H9 (cell line): ENCODE results near the gene FHIT. TPM values are rescaled to one million over a fixed set of nuclear protein-coding genes. Genes with fewer than 3 reads are reported as not detected.

Source experiments
- DNase-seq: peaks from one replicate; pipeline ENCODE4 v3.0.0-alpha.2; 2017
- H2AFZ ChIP-seq: one replicate; pipeline ENCODE4 v1.6.1; 2013; ENCODE audit warnings: mild to moderate bottlenecking, low read length, control low read depth, moderate library complexity
- H2AK5ac ChIP-seq: 2 replicates; pipeline ENCODE4 v1.6.1; 2013; ENCODE audit warnings: low read length, control low read depth, mixed read lengths; ENCODE audit not compliant: insufficient read length
- H2BK120ac ChIP-seq: one replicate; pipeline ENCODE4 v1.6.1; 2013; ENCODE audit warnings: low read depth, mild to moderate bottlenecking, low read length, control low read depth, inconsistent platforms; ENCODE audit not compliant: poor library complexity, severe bottlenecking
- H2BK12ac ChIP-seq: 2 replicates; pipeline ENCODE4 v1.6.1; 2013; ENCODE audit warnings: low read length, control low read depth, mixed read lengths, low read depth; ENCODE audit not compliant: insufficient read length
- H2BK15ac ChIP-seq: 2 replicates; pipeline ENCODE4 v1.6.1; 2013; ENCODE audit warnings: low read depth, low read length, control low read depth
- H2BK20ac ChIP-seq: one replicate; pipeline ENCODE4 v1.6.1; 2013; ENCODE audit warnings: low read depth, mild to moderate bottlenecking, low read length, control low read depth, inconsistent platforms; ENCODE audit not compliant: poor library complexity, severe bottlenecking
- H2BK5ac ChIP-seq: 2 replicates; pipeline ENCODE4 v1.6.1; 2013; ENCODE audit warnings: low read length, control low read depth, mixed read lengths; ENCODE audit not compliant: insufficient read length
- H3K14ac ChIP-seq: 2 replicates; pipeline ENCODE4 v1.6.1; 2013; ENCODE audit warnings: low read length, control low read depth; ENCODE audit not compliant: insufficient read depth
- H3K18ac ChIP-seq: 2 replicates; pipeline ENCODE4 v1.6.1; 2013; ENCODE audit warnings: low read depth, mild to moderate bottlenecking, mixed read lengths, low read length, control low read depth; ENCODE audit not compliant: insufficient read length
- H3K23ac ChIP-seq: 2 replicates; pipeline ENCODE4 v1.6.1; 2013; ENCODE audit warnings: low read length, control low read depth, mixed read lengths, low read depth; ENCODE audit not compliant: insufficient read length
- H3K23me2 ChIP-seq: 2 replicates; pipeline ENCODE4 v1.6.1; 2013; ENCODE audit warnings: low read depth, mild to moderate bottlenecking, mixed read lengths, low read length, control low read depth; ENCODE audit not compliant: insufficient read length, poor library complexity, severe bottlenecking
- H3K27ac ChIP-seq: 2 replicates; pipeline ENCODE4 v1.5.1; 2013; ENCODE audit warnings: low read length, control low read depth, mixed read lengths, low read depth; ENCODE audit not compliant: insufficient read length
- H3K27me3 ChIP-seq: 2 replicates; pipeline ENCODE4 v1.6.1; 2013; ENCODE audit warnings: low read length, control low read depth, inconsistent platforms; ENCODE audit not compliant: insufficient read depth
- H3K4ac ChIP-seq: 2 replicates; pipeline ENCODE4 v1.6.1; 2013; ENCODE audit warnings: low read depth, mild to moderate bottlenecking, control low read depth, inconsistent platforms, low read length, moderate library complexity
- H3K4me1 ChIP-seq: 2 replicates; pipeline ENCODE4 v1.6.1; 2013; ENCODE audit warnings: low read length, control low read depth, inconsistent platforms; ENCODE audit not compliant: insufficient read depth
- H3K4me2 ChIP-seq: 2 replicates; pipeline ENCODE4 v1.6.1; 2013; ENCODE audit warnings: low read length, control low read depth, mixed read lengths; ENCODE audit not compliant: insufficient read length, insufficient read depth
- H3K56ac ChIP-seq: 2 replicates; pipeline ENCODE4 v1.6.1; 2013; ENCODE audit warnings: low read depth, mild to moderate bottlenecking, mixed read lengths, low read length, control low read depth; ENCODE audit not compliant: insufficient read length
- H3K79me1 ChIP-seq: 2 replicates; pipeline ENCODE4 v1.6.1; 2013; ENCODE audit warnings: low read depth, mild to moderate bottlenecking, moderate library complexity, low read length, control low read depth, inconsistent platforms; ENCODE audit not compliant: insufficient read depth, poor library complexity, severe bottlenecking
- H3K79me2 ChIP-seq: 2 replicates; pipeline ENCODE4 v1.6.1; 2013; ENCODE audit warnings: low read length, control low read depth, inconsistent platforms; ENCODE audit not compliant: insufficient read depth
- H3K9ac ChIP-seq: 2 replicates; pipeline ENCODE4 v1.6.1; 2013; ENCODE audit warnings: low read length, control low read depth, mixed read lengths; ENCODE audit not compliant: insufficient read length; ENCODE audit errors: extremely low read depth
- H3K9me3 ChIP-seq: one replicate; pipeline ENCODE4 v1.6.1; 2013; ENCODE audit warnings: low read depth, low read length, inconsistent platforms; ENCODE audit not compliant: control insufficient read depth
- H3T11ph ChIP-seq: one replicate; pipeline ENCODE4 v1.6.1; 2013; ENCODE audit warnings: mild to moderate bottlenecking, low read length, control low read depth, inconsistent platforms
- H4K20me1 ChIP-seq: one replicate; pipeline ENCODE4 v1.6.1; 2013; ENCODE audit not compliant: control insufficient read depth, insufficient read length, insufficient read depth
- H4K5ac ChIP-seq: 2 replicates; pipeline ENCODE4 v1.6.1; 2013; ENCODE audit warnings: low read depth, mild to moderate bottlenecking, mixed read lengths, low read length, control low read depth; ENCODE audit not compliant: insufficient read length
- H4K8ac ChIP-seq: replicated peaks from 2 replicates; pipeline ENCODE4 v1.6.1; 2013; ENCODE audit warnings: low read length, control low read depth, mixed read lengths, low read depth; ENCODE audit not compliant: insufficient read length
- H4K91ac ChIP-seq: 2 replicates; pipeline ENCODE4 v1.6.1; 2013; ENCODE audit warnings: low read depth, mild to moderate bottlenecking, moderate library complexity, mixed read lengths, low read length, control low read depth; ENCODE audit not compliant: insufficient read length
- H3K27ac Mint-ChIP-seq, 3 experiments: 2 replicates in 2 of 3; 3 replicates in 1 of 3; pipeline ENCODE4 v1.8.0; 2020 to 2021; ENCODE audit warnings: mixed read lengths in 3 of 3, mild to moderate bottlenecking in 1 of 3, moderate library complexity in 1 of 3
- H3K27me3 Mint-ChIP-seq: 2 replicates; pipeline ENCODE4 v1.8.0; 2021; ENCODE audit warnings: low read depth, mild to moderate bottlenecking, moderate library complexity, mixed read lengths
- H3K36me3 Mint-ChIP-seq, 3 experiments: 2 replicates in 2 of 3; 3 replicates in 1 of 3; pipeline ENCODE4 v1.8.0; 2020 to 2021; ENCODE audit warnings: low read depth in 3 of 3, mixed read lengths in 3 of 3; ENCODE audit not compliant: insufficient read depth in 1 of 3
- H3K4me1 Mint-ChIP-seq, 2 experiments: 2 replicates each; pipeline ENCODE4 v1.8.0; 2020; ENCODE audit warnings: mixed read lengths in 2 of 2
- H3K4me3 Mint-ChIP-seq, 2 experiments: 2 replicates in 1 of 2; 3 replicates in 1 of 2; pipeline ENCODE4 v1.8.0; 2020 to 2021; ENCODE audit warnings: mild to moderate bottlenecking in 2 of 2, mixed read lengths in 2 of 2, moderate library complexity in 1 of 2
- H3K9me3 Mint-ChIP-seq, 2 experiments: 2 replicates in 1 of 2; 3 replicates in 1 of 2; pipeline ENCODE4 v1.8.0; 2020; ENCODE audit warnings: mild to moderate bottlenecking in 2 of 2, mixed read lengths in 2 of 2, moderate library complexity in 1 of 2
- WGBS: extraction: QIAGEN DNeasy Blood & Tissue Kit; methylation state at CpG from one replicate; pipeline ENCODE4 v1.1.7; 2013; ENCODE audit warnings: missing lambda C conversion rate, low lambda C conversion rate, mixed read lengths; ENCODE audit not compliant: insufficient read length; ENCODE audit errors: extremely low coverage; 5-methylcytosine and 5-hydroxymethylcytosine counted together
- total RNA-seq: library from RNA; stranded (reverse); gene quantifications from 2 replicates; pipeline ENCODE4 v1.2.1, GENCODE V29; 2021
- TF ChIP-seq, protein P1 (sequence below): fragments of 200-600 bp; sonication (generic); conservative IDR thresholded peaks from 3 replicates; pipeline ENCODE4 v1.8.0; 2021; ENCODE audit warnings: antibody characterized with exemption, mild to moderate bottlenecking

Gene FHIT
- total RNA-seq, 1 experiment from 2014 or later = 3.0 TPM

GRCh38 chr3:60757724-60758123 is 493.5 kb downstream of the FHIT start:
- Mint-ChIP-seq H3K36me3 (peaks cover 11 to 14% (median 12%) of the 10 kb centered on the region in 3 experiments; a peak in 6 of 7 replicates), H3K27ac (0 out of 7 replicates have a peak overlapping the region, but pooled peaks of 1 of the 3 experiments have one; percentile 20), H3K4me1 (peaks cover 33 to 37% of the 10 kb centered on the region in 2 experiments), H3K9me3 (peaks cover 3 to 6% of the 10 kb centered on the region in 2 experiments; a peak in 3 of 5 replicates), H3K27me3 (no peaks in the 10 kb centered on the region), H3K4me3 (no peak overlapping the region)
- no peaks in the 10 kb centered on the region for H3K23me2 ChIP-seq
- WGBS = no CpG with 5 or more reads among the region's 6 CpGs
- H2AFZ ChIP-seq = no peak overlapping the region
- no peak overlapping the region for H3K9ac ChIP-seq
- no peaks in the 10 kb centered on the region for H3K79me2 ChIP-seq
- no peak overlapping the region for H2BK12ac ChIP-seq
- no peaks in the 10 kb centered on the region for H4K20me1 ChIP-seq
- H3K79me1 ChIP-seq = no peaks in the 10 kb centered on the region
- H4K5ac ChIP-seq = no peak overlapping the region
- TF ChIP-seq, protein P1, sequence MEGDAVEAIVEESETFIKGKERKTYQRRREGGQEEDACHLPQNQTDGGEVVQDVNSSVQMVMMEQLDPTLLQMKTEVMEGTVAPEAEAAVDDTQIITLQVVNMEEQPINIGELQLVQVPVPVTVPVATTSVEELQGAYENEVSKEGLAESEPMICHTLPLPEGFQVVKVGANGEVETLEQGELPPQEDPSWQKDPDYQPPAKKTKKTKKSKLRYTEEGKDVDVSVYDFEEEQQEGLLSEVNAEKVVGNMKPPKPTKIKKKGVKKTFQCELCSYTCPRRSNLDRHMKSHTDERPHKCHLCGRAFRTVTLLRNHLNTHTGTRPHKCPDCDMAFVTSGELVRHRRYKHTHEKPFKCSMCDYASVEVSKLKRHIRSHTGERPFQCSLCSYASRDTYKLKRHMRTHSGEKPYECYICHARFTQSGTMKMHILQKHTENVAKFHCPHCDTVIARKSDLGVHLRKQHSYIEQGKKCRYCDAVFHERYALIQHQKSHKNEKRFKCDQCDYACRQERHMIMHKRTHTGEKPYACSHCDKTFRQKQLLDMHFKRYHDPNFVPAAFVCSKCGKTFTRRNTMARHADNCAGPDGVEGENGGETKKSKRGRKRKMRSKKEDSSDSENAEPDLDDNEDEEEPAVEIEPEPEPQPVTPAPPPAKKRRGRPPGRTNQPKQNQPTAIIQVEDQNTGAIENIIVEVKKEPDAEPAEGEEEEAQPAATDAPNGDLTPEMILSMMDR = no peak
- H3K4me1 ChIP-seq = peaks cover 6% of the 10 kb centered on the region; the same call in 1 of the 2 replicates
- no peak for DNase-seq
- no peaks in the 10 kb centered on the region for H3K27me3 ChIP-seq
- no peak overlapping the region for H2BK120ac ChIP-seq
- no peaks in the 10 kb centered on the region for H3K9me3 ChIP-seq
- H4K91ac ChIP-seq = no peak overlapping the region
- H3K18ac ChIP-seq = no peak overlapping the region
- no peak overlapping the region for H3K4me2 ChIP-seq
- H2AK5ac ChIP-seq = no peak overlapping the region
- no peak overlapping the region for H2BK15ac ChIP-seq
- no peak overlapping the region for H3K4ac ChIP-seq
- no peak overlapping the region for H3K56ac ChIP-seq
- H2BK5ac ChIP-seq = no peak overlapping the region
- no peak overlapping the region for H3K23ac ChIP-seq
- H3K14ac ChIP-seq = no peak overlapping the region
- no peak overlapping the region for H3K27ac ChIP-seq
- H3T11ph ChIP-seq = no peak overlapping the region
- no peak overlapping the region for H2BK20ac ChIP-seq
- H4K8ac ChIP-seq = no peak overlapping the region
